SH-SY5Y (cell line): ENCODE results near the gene ZFP14.

Experiments used
- GATA2 ChIP-seq: IDR thresholded peaks from 2 replicates; pipeline ENCODE4 v1.6.1; 2011; ENCODE audit warnings: mild to moderate bottlenecking, low read depth, low read length
- GATA3 ChIP-seq: IDR thresholded peaks from 2 replicates; pipeline ENCODE4 v1.6.1; 2011; ENCODE audit warnings: low read depth, mild to moderate bottlenecking, low read length, moderate library complexity

DNA sequence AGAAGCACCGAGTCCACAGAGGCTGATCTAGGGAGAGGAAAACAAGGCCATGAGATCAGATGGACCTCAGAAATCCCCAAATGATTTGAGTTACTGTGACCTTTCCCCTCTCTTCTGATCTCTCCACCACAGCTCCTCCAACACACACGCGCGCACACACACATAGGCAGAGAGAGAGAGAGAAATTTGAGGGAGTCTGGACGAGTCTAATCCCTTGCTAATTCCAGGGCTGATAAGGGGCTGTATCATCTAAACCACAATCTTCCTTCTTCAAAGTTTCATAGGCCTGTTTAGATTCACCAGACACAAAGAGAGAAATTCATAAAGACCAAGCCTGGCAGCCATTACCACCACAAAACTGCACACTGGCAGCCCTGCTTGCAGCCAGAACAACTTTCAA lies 30.8 kb upstream of the ZFP14 start:
- no peak for TF ChIP-seq GATA2
- no peak for TF ChIP-seq GATA3
